ENCODE results near the gene GBE1. TPM values are rescaled to one million over a fixed set of nuclear protein-coding genes. Genes with fewer than 3 reads are reported as not detected.
A peak's percentile ranks its signal among the peaks of the same experiment; 100 is the strongest.

GBE1 gene
- total and polyA plus RNA-seq, 10 of the 15 experiments (the other 5 are each of a cell fraction or from before 2014, with no cell fraction given), result 21.4 to 62.2 (median 41.5) TPM

DNA sequence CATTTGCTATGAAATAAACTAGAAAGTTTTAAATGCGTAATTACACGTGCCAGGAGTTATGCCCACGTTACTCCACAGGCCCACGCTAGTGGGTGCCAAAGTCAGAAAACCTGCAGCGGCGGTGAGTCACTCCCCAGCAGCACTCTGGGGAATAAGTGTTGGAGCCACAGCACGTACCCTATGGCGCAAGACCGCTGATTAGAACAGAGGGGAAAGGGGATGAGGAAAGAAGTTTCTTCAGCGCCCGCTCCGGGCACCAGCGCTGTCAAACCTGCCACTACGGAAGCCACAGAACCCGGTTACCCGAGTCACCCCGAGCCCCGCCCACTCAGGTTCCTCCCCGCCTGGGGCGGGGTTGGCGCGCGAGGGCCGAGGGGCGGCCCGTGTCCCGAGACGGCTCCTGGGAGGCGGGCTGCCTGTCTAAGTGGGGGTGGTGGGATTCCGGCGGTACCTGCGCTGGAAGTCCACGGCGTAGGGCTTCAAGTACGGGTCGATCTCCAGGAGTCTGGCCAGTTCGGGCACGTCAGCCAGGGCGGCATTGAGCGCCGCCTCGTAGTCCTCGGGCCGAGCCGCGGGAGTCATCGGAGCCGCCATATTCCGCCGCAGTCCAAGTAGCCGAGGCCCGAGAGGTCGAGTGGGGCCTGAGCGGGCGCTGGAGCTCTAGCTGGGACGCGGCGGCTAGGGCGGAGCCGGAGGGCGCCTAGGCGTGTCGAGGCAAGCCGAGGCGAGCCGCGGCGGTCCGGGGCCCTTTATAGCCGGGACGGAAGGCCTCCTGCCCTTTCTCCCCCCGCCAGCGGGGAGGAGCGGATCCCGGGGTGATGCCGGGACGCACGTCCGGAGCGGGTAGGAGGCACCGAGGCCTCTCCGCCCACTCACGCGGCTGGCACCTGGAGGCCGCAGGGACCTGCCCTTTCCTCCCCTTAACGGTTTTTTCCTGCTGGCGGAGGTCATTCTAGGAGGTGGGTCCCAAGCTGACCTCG lies at the start of gene GBE1 (continued):
- TF ChIP-seq, protein P1, sequence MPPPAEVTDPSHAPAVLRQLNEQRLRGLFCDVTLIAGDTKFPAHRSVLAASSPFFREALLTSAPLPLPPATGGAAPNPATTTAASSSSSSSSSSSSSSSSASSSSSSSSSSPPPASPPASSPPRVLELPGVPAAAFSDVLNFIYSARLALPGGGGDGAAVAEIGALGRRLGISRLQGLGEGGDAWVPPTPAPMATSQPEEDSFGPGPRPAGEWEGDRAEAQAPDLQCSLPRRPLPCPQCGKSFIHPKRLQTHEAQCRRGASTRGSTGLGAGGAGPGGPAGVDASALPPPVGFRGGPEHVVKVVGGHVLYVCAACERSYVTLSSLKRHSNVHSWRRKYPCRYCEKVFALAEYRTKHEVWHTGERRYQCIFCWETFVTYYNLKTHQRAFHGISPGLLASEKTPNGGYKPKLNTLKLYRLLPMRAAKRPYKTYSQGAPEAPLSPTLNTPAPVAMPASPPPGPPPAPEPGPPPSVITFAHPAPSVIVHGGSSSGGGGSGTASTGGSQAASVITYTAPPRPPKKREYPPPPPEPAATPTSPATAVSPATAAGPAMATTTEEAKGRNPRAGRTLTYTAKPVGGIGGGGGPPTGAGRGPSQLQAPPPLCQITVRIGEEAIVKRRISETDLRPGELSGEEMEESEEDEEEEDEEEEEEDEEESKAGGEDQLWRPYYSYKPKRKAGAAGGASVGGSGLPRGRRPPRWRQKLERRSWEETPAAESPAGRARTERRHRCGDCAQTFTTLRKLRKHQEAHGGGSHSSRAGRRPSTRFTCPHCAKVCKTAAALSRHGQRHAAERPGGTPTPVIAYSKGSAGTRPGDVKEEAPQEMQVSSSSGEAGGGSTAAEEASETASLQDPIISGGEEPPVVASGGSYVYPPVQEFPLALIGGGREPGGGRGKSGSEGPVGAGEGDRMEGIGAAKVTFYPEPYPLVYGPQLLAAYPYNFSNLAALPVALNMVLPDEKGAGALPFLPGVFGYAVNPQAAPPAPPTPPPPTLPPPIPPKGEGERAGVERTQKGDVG (CRISPR knock-in tag; IDR thresholded peaks at IDR 0.05), result no peak
- TF ChIP-seq RAD51 (IDR thresholded peaks at IDR 0.05), result no peak
- TF ChIP-seq, protein P2, sequence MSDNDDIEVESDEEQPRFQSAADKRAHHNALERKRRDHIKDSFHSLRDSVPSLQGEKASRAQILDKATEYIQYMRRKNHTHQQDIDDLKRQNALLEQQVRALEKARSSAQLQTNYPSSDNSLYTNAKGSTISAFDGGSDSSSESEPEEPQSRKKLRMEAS (IDR thresholded peaks at IDR 0.05; ENCODE audit: low read depth, low read length), result peak; percentile 34
- no peak for TF ChIP-seq JUNB (IDR thresholded peaks at IDR 0.05)
- peak; percentile 89 for TF ChIP-seq GATAD2B (conservative IDR thresholded peaks at IDR 0.05; ENCODE audit: low read depth)
- TF ChIP-seq ZNF217 (IDR thresholded peaks at IDR 0.05), result no peak; the same call in 1 of the 2 replicates
- TF ChIP-seq, protein P3, sequence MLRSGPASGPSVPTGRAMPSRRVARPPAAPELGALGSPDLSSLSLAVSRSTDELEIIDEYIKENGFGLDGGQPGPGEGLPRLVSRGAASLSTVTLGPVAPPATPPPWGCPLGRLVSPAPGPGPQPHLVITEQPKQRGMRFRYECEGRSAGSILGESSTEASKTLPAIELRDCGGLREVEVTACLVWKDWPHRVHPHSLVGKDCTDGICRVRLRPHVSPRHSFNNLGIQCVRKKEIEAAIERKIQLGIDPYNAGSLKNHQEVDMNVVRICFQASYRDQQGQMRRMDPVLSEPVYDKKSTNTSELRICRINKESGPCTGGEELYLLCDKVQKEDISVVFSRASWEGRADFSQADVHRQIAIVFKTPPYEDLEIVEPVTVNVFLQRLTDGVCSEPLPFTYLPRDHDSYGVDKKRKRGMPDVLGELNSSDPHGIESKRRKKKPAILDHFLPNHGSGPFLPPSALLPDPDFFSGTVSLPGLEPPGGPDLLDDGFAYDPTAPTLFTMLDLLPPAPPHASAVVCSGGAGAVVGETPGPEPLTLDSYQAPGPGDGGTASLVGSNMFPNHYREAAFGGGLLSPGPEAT (IDR thresholded peaks at IDR 0.05; ENCODE audit: low read depth), result peak; percentile 82
- TF ChIP-seq EZH2 (IDR thresholded peaks at IDR 0.05; ENCODE audit: borderline replicate concordance, control insufficient read depth, low read depth, low read length), result no peak
- TF ChIP-seq POLR2A (IDR thresholded peaks at IDR 0.05; ENCODE audit: low read depth, low read length), result peak; percentile 93
- no peak for TF ChIP-seq CHD4 (IDR thresholded peaks at IDR 0.05)
- 0 out of 2 replicates have a peak, but pooled peaks have one; percentile 71 for TF ChIP-seq STAT1 (conservative IDR thresholded peaks at IDR 0.05)
- TF ChIP-seq TAF1 (IDR thresholded peaks at IDR 0.05; ENCODE audit: borderline replicate concordance, low read depth, low read length), result peak; percentile 85
- peak; percentile 33; the same call in 1 of the 2 replicates for TF ChIP-seq STAT3 (IDR thresholded peaks at IDR 0.05; ENCODE audit: low read depth, low read length)
- peak; percentile 36 for TF ChIP-seq SP1 (IDR thresholded peaks at IDR 0.05; ENCODE audit: low read depth, low read length)
- TF ChIP-seq TCF12 (IDR thresholded peaks at IDR 0.05; ENCODE audit: low read depth, low read length), result peak; percentile 86
- TF ChIP-seq ASH2L (IDR thresholded peaks at IDR 0.05; ENCODE audit: borderline replicate concordance, low read depth), result peak; percentile 99
- TF ChIP-seq LARP7 (IDR thresholded peaks at IDR 0.05), result peak; percentile 90
- TF ChIP-seq RCOR1 (conservative IDR thresholded peaks at IDR 0.05; ENCODE audit: low read depth, low read length), result no peak
- peak; percentile 74; the same call in 1 of the 2 replicates for TF ChIP-seq SMAD5 (IDR thresholded peaks at IDR 0.05; ENCODE audit: low read depth)
- peak; percentile 26; the same call in 1 of the 2 replicates for TF ChIP-seq ZBED1 (IDR thresholded peaks at IDR 0.05; ENCODE audit: borderline replicate concordance)
- peak; percentile 78 for TF ChIP-seq POU2F2 (IDR thresholded peaks at IDR 0.05; ENCODE audit: borderline replicate concordance, low read depth, low read length)
- TF ChIP-seq RELA (IDR thresholded peaks at IDR 0.05; ENCODE audit: borderline replicate concordance, partially characterized antibody), result peak; percentile 49
- peak; percentile 89 for TF ChIP-seq MXI1 (IDR thresholded peaks at IDR 0.05; ENCODE audit: low read depth, low read length)
- TF ChIP-seq HDAC6 (IDR thresholded peaks at IDR 0.05; ENCODE audit: unreplicated experiment), result no peak
- no peak for TF ChIP-seq CBX3 (IDR thresholded peaks at IDR 0.05; ENCODE audit: borderline replicate concordance, low read depth)
